GM19397 (cell line): ENCODE data around the gene VPREB3.

Experiments used
- ATAC-seq: cut with Tn5 transposase; IDR thresholded peaks from one replicate; pipeline ENCODE4 v1.9.1; 2021; ENCODE audit warnings: mild to moderate bottlenecking, moderate library complexity; ENCODE audit not compliant: unreplicated experiment

The VPREB3 gene

DNA sequence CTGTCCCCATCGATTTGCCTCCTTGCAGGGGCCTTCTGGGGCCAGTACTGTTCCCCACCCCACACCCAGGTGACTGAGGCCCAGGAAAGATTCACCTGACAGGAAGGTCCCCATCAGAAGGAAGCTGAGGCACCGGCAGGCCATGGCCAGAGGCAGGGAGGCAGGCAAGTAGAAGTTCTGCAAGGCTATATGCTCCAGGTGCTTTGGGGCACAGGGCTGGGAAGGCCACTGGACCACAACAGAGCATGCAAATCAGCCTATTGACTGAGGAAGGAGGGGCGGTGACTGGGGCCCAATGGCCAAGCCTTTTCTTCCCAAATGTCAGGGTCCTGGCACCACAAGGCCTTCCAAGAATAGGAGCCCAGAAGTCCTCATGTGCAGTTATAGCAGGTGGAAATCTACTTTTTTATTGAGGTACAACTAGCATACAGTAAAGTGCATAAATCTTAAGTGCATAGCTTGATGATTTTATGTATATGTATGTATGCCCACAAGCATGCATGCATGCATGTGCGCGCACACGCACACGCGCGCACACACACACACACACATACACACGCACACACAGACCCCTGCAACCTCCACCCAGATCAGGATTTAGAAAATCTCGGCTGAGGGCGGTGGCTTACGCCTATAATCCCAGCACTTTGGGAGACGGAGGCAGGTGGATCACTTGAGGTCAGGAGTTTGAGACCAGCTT lies at the start of gene VPREB3:
VPREB3 (minus strand) TSS at position 206 of the 700 bp plus-strand sequence; CDS start at position 144, 62 bp downstream.
- no peak for ATAC-seq

DNA sequence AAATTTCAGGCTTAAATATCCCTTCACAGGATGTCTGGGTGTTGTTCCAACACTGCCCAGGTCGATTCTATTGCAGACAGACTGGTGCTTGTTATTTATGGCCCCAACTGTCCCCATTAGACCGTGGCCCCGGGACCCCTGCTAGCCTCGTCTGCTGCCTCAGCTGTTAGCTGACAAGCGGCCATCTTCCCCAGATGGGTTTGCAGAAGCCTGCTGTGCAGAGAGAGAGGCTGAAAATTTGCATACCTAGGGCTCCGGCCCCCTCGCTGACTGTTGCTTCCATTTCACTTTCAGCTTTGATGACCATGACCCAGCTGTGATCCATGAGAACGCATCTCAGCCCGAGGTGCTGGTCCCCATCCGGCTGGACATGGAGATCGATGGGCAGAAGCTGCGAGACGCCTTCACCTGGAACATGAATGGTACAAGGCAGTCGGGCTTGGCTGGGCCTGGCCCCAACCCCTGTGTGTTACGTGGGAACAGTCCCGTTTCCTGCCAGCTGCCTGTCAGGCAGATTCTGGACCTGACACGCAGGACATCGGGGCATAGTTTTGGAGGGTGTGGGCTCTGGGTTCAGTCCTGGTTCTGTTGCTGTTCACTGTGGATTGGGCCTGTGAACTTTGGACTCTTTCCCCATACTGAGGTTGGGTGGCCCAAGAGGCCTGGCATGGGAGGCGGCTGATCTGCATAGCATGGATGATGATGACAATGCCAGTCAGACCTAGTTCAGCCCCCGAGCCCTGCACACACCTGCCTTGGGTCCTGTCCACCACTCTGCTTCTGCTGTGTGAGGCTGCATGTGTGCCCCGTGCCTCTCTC lies 49.0 kb upstream of the VPREB3 start:
- no peak for ATAC-seq

- ATAC-seq, result no peak
Measured at GRCh38 chr22:23801886-23802377, 47.7 kb upstream of the VPREB3 start.

DNA sequence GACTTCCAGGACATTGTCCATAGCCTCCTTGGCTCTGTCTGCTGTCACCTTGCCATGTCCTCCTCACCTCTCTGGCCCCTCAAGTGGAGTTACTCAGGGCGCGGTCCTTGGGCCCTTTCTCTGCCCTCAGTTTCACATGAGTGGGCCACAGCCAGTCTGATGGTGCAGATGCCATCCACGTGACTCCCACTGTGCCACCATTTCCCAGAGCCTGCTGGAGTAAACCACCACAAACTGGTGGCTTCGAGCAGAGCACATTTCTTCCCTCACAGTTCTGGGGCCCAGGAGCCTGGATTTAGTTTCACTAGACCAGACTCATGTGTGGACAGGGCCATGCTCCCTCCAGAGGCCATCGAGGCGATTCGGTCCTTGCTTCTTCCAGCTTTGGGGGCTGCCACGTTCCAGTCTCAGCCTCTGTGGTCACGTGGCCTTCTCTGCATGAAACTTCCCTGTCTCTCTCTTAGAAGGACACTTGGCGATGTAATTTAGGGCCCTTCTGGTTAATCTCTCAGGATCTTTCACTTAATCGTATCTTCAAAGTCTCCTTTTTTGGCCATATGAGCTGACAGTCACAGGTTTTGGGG lies 47.1 kb upstream of the VPREB3 start:
- ATAC-seq, result peak; percentile 5

GRCh38 chr22:23800297-23801237 lies 46.3 kb upstream of the VPREB3 start:
- peak; percentile 65 for ATAC-seq

- no peak for ATAC-seq
Measured at GRCh38 chr22:23796461-23796860, 42.2 kb upstream of the VPREB3 start.

- ATAC-seq, result no peak
Measured at GRCh38 chr22:23793326-23793725, 39.1 kb upstream of the VPREB3 start.

DNA sequence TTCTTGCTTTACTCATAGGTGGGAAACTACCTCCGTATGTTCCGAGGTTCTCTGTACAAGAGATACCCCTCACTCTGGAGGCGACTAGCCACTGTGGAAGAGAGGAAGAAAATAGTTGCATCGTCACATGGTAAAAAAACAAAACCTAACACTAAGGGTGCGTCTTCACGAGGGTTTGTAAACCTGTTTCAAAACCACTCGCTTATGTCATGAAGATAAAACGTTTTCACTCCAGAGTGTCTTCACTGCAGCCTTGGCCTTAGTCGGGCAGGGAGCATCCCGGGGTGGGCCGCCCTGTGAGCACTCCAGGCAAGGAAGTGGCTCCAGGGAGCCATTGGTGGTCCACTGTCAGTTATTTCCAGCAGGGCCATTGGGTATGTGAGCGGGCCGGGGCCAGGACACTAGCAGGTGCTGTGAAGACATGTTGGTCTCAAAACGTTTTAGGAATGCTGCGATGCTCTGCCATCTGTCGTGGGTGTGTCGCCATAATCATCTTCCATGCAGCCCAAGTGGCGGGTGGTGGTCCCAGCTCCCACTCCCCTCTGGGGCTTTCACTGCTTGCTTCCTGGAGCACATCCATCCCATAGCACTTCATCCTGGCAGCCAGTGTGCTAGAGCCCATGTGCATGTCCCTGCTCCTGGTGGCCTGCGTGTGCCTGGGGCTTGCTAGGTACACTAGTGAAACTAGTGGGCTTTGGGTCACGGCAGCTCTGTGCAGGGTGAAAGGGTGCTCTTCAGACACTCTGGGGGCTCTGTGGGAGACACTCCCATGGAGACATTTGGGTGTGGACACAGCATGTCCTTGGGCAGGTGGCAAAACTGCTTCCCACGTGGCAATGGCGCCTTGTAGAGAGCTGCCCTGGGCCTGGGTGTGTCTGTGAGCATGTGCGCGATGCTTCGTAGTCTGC lies 37.8 kb upstream of the VPREB3 start:
- no peak for ATAC-seq

DNA sequence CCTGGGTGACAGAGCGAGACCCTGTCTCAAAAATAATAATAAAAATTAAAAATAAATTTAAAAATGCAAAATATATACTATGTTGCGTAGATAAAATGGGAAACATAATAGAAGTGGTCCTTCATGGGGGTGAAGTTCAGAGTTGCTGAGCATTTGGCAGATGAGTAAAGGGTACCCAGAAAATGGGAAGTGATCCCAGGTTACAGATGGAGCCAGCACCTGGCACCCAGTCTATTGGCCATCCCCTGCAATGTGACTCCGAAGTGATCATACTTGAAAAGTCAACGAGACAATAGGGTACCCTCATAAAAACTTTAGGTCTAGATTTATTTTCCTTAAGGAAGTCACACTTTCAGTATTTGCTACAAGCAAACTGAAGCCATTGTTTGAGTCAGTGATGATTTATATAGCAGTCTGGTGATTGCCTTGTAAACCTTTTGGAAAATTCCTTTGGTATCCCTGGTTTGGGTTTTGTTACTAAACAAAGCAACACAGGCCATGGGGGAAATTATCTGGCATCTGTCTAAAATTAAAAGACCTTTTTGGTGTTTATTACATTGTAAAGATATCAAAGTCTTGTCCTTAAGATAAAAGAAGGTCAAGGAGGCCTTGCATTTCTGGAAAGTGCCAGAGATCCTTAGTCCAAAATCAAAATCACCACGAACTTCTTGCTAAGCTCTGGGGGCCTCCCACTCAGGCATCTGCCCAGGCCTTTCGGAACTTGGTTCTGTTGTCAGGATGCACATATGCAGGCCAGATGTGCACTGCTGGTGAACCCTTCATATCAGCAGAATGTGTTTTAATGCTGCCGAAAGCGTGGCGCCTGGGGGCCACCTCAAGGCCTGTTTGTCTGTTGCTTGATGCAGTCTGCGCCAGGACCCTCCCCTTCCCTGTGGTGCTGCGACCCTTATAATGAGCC lies 36.9 kb upstream of the VPREB3 start:
- no peak for ATAC-seq

- ATAC-seq, result no peak
Measured at GRCh38 chr22:23789638-23790037, 35.4 kb upstream of the VPREB3 start.

- no peak for ATAC-seq
Measured at GRCh38 chr22:23789121-23789520, 34.9 kb upstream of the VPREB3 start.

- ATAC-seq, result no peak
Measured at GRCh38 chr22:23787910-23788309, 33.7 kb upstream of the VPREB3 start.

GRCh38 chr22:23787600-23787896 lies 33.3 kb upstream of the VPREB3 start:
- ATAC-seq, result peak; percentile 18

GRCh38 chr22:23786752-23787599 lies 32.8 kb upstream of the VPREB3 start, which contains the start of gene SMARCB1:
Gene SMARCB1, plus strand, starts transcription at chr22:23786966. Its CDS starts 204 bp downstream, at chr22:23787170.
- ATAC-seq, result peak; percentile 69

- ATAC-seq, result no peak
Measured at GRCh38 chr22:23786261-23786710, 32.1 kb upstream of the VPREB3 start.

GRCh38 chr22:23784215-23784732 lies 30.0 kb upstream of the VPREB3 start:
- no peak for ATAC-seq
